Transverse colon (tissue), 4 donors: ENCODE measurements around the gene ENGASE. TPM values are rescaled to one million over a fixed set of nuclear protein-coding genes. Genes with fewer than 3 reads are reported as not detected.
"Not testable (repeated sequence)": the region's sequence is repeated elsewhere in the genome, so short reads cannot be mapped to it uniquely, and the experiment has no call there.

ENCODE experiments used
- DNase-seq: peaks from one replicate; pipeline ENCODE4 v3.0.0-alpha.2; 2019
- H3K27ac ChIP-seq, 4 donors: fragments of 200-600 bp; sonication (generic); 2 replicates each; pipeline ENCODE4 v1.5.1; 2016 to 2018; ENCODE audit warnings: inconsistent platforms in 4 of 4
- H3K27me3 ChIP-seq: fragments of 200-600 bp; sonication (generic); 2 replicates; pipeline ENCODE4 v1.5.1; 2017; ENCODE audit warnings: inconsistent platforms
- H3K36me3 ChIP-seq, 4 donors: fragments of 200-600 bp; sonication (generic); 2 replicates each; pipeline ENCODE4 v1.5.1; 2017 to 2019; ENCODE audit warnings: inconsistent platforms in 4 of 4
- H3K4me1 ChIP-seq, 4 donors: fragments of 200-600 bp; sonication (generic); 2 replicates each; pipeline ENCODE4 v1.5.1; 2017 to 2020; ENCODE audit warnings: inconsistent platforms in 4 of 4
- H3K4me3 ChIP-seq, 4 donors: fragments of 200-600 bp; sonication (generic); 1 replicate in 1 of 4; 2 replicates in 3 of 4; pipeline versions ENCODE4 v1.5.1 to v1.6.1; 2017 to 2019; ENCODE audit warnings: inconsistent platforms in 4 of 4
- H3K9me3 ChIP-seq, 2 donors: fragments of 200-600 bp; sonication (generic); 2 replicates each; pipeline ENCODE4 v1.5.1; 2017 to 2019; ENCODE audit warnings: inconsistent platforms in 2 of 2
- CTCF ChIP-seq, 5 experiments: fragments of 200-600 bp in 3 of 5; fragments of 450-650 bp in 2 of 5; sonication (generic) in 3 of 5; IDR thresholded peaks; 1 replicate in 2 of 5; 2 replicates in 3 of 5; pipeline ENCODE4 v1.5.1; 2016 to 2017; ENCODE audit warnings: antibody characterized with exemption in 5 of 5, inconsistent platforms in 3 of 5, mild to moderate bottlenecking in 2 of 5, moderate library complexity in 1 of 5
- EP300 ChIP-seq: sonication (generic); formaldehyde crosslinking; IDR thresholded peaks from one replicate; pipeline ENCODE4 v1.6.1; 2017; ENCODE audit warnings: antibody characterized with exemption, low read depth
- POLR2A ChIP-seq: fragments of 450-650 bp; IDR thresholded peaks from one replicate; pipeline ENCODE4 v1.6.1; 2016; ENCODE audit warnings: antibody characterized with exemption, mild to moderate bottlenecking, moderate library complexity
- POLR2AphosphoS5 ChIP-seq, 3 donors: sonication (generic); formaldehyde crosslinking; IDR thresholded peaks; one replicate each; pipeline ENCODE4 v1.6.1; 2016; ENCODE audit warnings: antibody characterized with exemption in 3 of 3
- WGBS, 2 donors: methylation state at CpG; one replicate each; pipeline ENCODE4 v1.1.5; 2018; ENCODE audit warnings: low coverage in 1 of 2; 5-methylcytosine and 5-hydroxymethylcytosine counted together
- in situ Hi-C, 4 donors: fragments of 200-750 bp; cut with MboI; loops; one replicate each; pipeline versions ENCODE4 v1.15.0 to v1.15.1; 2017; ENCODE audit warnings: low sequenced_read_pairs in 3 of 4, low pct_ligation_motif_present in 1 of 4, low pct_unique_long_range_greater_than_20kb in 1 of 4
- intact Hi-C: fragments of 100-400 bp; cut with DNase I; formaldehyde crosslinking; loops from one replicate; pipeline ENCODE4 v1.15.1; 2023; ENCODE audit warnings: low total_unique reads
- total RNA-seq, 4 donors: library from RNA; depleted of rRNA; stranded (reverse); fragments of >200 nt; gene quantifications; one replicate each; pipeline ENCODE4 v1.1.0, GENCODE V29; 2016

The ENGASE gene
- total RNA-seq, 4 donors from 2014 or later, result 74.7 to 335 (median 121) TPM

GRCh38 chr17:79071161-79071740 lies 3.4 kb upstream of the ENGASE start:
- intact Hi-C loops, result no loop called here
- WGBS, 2 donors, result 78 to 86% methylated on average over 1 to 6 of the region's 6 CpGs
- H3K4me3 ChIP-seq, result no peak overlapping the region
- no peak for TF ChIP-seq EP300
- no peak for TF ChIP-seq POLR2AphosphoS5 (IDR thresholded peaks at IDR 0.05)
- no peak for TF ChIP-seq CTCF (IDR thresholded peaks at IDR 0.05)
- no peak overlapping the region for H3K27ac ChIP-seq
- H3K9me3 ChIP-seq, result no peaks in the 10 kb centered on the region
- DNase-seq, result no peak
- H3K36me3 ChIP-seq, result no peaks in the 10 kb centered on the region
- peaks cover 21 to 29% (median 24%) of the 10 kb centered on the region in 4 donors for H3K4me1 ChIP-seq
- no peaks in the 10 kb centered on the region for H3K27me3 ChIP-seq
- in situ Hi-C loops, result loop anchor here in 2 of 4 donors (25.0 kb wide), 1 partner anchor 316 kb away; no protein-coding TSS in a partner anchor

GRCh38 chr17:79072544-79072943 lies 2.1 kb upstream of the ENGASE start:
- no peak for DNase-seq
- 34 to 71% methylated on average over 2 to 10 of the region's 10 CpGs for WGBS, 2 donors
- peak overlapping the region; percentile 90 to 96 (median 94) for H3K27ac ChIP-seq
- intact Hi-C loops (no loop called here), in situ Hi-C loops (loop anchor here in 2 of 4 donors (25.0 kb wide), 1 partner anchor 315 kb away; no protein-coding TSS in a partner anchor)
- peaks cover 21 to 42% (median 31%) of the 10 kb centered on the region in 4 donors for H3K4me1 ChIP-seq
- no peak overlapping the region for H3K4me3 ChIP-seq
- no peak for TF ChIP-seq POLR2A
- no peak for TF ChIP-seq POLR2AphosphoS5 (IDR thresholded peaks at IDR 0.05)
- no peak for TF ChIP-seq CTCF (IDR thresholded peaks at IDR 0.05)
- no peak for TF ChIP-seq EP300
- no peaks in the 10 kb centered on the region for H3K27me3 ChIP-seq
- no peaks in the 10 kb centered on the region for H3K36me3 ChIP-seq
- H3K9me3 ChIP-seq, result no peaks in the 10 kb centered on the region

GRCh38 chr17:79073016-79073705 lies 1.5 kb upstream of the ENGASE start:
- peaks cover 21 to 48% (median 33%) of the 10 kb centered on the region in 4 donors for H3K4me1 ChIP-seq
- TF ChIP-seq EP300 (no peak), POLR2AphosphoS5 (IDR thresholded peaks at IDR 0.05) (no peak), POLR2A (no peak), CTCF (IDR thresholded peaks at IDR 0.05) (no peak)
- 61% methylated on average over 8 of the region's 8 CpGs; no CpG with 5 or more reads in 1 of the 2 donors for WGBS, 2 donors
- H3K27me3 ChIP-seq, result no peaks in the 10 kb centered on the region
- no peak for DNase-seq
- H3K36me3 ChIP-seq, result no peaks in the 10 kb centered on the region
- in situ Hi-C loops (loop anchor here in 2 of 4 donors (25.0 kb wide), 1 partner anchor 314 kb away; no protein-coding TSS in a partner anchor), intact Hi-C loops (no loop called here)
- H3K27ac ChIP-seq, result peak overlapping the region; percentile 90 to 96 (median 94)
- H3K4me3 ChIP-seq, result no peak overlapping the region
- H3K9me3 ChIP-seq, result no peaks in the 10 kb centered on the region

- WGBS, 2 donors, result 56 to 69% methylated on average over 2 to 6 of the region's 6 CpGs
- intact Hi-C loops, result no loop called here
- peak overlapping the region; percentile 90 to 96 (median 94) for H3K27ac ChIP-seq
- no peaks in the 10 kb centered on the region for H3K9me3 ChIP-seq
- H3K4me3 ChIP-seq, result peak overlapping the region in 1 of 4 donors; percentile 87
- in situ Hi-C loops, result loop anchor here in 2 of 4 donors (25.0 kb wide), 1 partner anchor 314 kb away; no protein-coding TSS in a partner anchor
- H3K27me3 ChIP-seq, result no peaks in the 10 kb centered on the region
- H3K4me1 ChIP-seq, result peaks cover 21 to 51% (median 35%) of the 10 kb centered on the region in 4 donors
- no peak for TF ChIP-seq CTCF (IDR thresholded peaks at IDR 0.05)
- peak; percentile 60 for TF ChIP-seq POLR2A
- TF ChIP-seq EP300, result no peak
- TF ChIP-seq POLR2AphosphoS5 (IDR thresholded peaks at IDR 0.05), result peak; percentile 38 to 86 (median 73)
- peak; percentile 82 for DNase-seq
- H3K36me3 ChIP-seq, result no peaks in the 10 kb centered on the region
Observed at GRCh38 chr17:79073706-79074088, 927 bp upstream of the ENGASE start.

- DNase-seq, intact Hi-C loops, H3K27me3 ChIP-seq, H3K9me3 ChIP-seq, H3K36me3 ChIP-seq: not testable (repeated sequence)
- WGBS, 2 donors, result 54 to 67% methylated on average over 9 to 22 of the region's 22 CpGs
- H3K27ac ChIP-seq, result peak overlapping the region; percentile 90 to 96 (median 94)
- peaks cover 21 to 51% (median 35%) of the 10 kb centered on the region in 4 donors for H3K4me1 ChIP-seq
- in situ Hi-C loops, result loop anchor here in 2 of 4 donors (25.0 kb wide), 1 partner anchor 313 kb away; no protein-coding TSS in a partner anchor
- H3K4me3 ChIP-seq, result peak overlapping the region in 3 of 4 donors; percentile 87 to 99 (median 94)
Observed at GRCh38 chr17:79074121-79074648, 439 bp upstream of the ENGASE start.
